ENCODE results near the gene PLCB4.

DNA sequence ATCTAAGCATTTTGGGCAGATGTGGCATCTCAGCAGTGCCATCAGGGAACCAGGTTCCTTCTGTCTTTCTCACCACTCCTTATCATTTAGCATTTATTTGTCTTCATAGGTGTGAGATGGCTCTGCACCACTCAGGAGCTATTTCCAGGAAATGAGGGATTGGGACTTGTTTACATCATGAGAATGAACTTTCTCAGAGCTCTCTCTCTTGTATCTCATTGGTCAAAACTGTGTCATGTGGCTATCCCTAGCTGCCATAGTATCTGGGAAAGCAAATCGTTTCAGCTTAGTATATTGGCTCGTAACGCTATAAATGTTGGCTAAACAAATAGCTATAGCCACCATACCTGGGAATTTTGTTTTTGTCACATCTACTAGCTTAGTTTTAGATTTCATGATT lies 23.8 kb downstream of the PLCB4 start:
- TF ChIP-seq, protein P1, sequence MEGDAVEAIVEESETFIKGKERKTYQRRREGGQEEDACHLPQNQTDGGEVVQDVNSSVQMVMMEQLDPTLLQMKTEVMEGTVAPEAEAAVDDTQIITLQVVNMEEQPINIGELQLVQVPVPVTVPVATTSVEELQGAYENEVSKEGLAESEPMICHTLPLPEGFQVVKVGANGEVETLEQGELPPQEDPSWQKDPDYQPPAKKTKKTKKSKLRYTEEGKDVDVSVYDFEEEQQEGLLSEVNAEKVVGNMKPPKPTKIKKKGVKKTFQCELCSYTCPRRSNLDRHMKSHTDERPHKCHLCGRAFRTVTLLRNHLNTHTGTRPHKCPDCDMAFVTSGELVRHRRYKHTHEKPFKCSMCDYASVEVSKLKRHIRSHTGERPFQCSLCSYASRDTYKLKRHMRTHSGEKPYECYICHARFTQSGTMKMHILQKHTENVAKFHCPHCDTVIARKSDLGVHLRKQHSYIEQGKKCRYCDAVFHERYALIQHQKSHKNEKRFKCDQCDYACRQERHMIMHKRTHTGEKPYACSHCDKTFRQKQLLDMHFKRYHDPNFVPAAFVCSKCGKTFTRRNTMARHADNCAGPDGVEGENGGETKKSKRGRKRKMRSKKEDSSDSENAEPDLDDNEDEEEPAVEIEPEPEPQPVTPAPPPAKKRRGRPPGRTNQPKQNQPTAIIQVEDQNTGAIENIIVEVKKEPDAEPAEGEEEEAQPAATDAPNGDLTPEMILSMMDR (IDR thresholded peaks at IDR 0.05; ENCODE audit: insufficient read depth, low read length, poor library complexity, severe bottlenecking) = no peak
- no peak for TF ChIP-seq EZH2phosphoT487 (conservative IDR thresholded peaks at IDR 0.05; ENCODE audit: low read length)

Data from SU-DHL-6 (cell line).